ENCODE measurements around the gene DNAI4.
"Not testable (repeated sequence)": the region's sequence is repeated elsewhere in the genome, so short reads cannot be mapped to it uniquely, and the experiment has no call there.

Gene DNAI4

GRCh38 chr1:66848193-66848592 is 76.5 kb downstream of the DNAI4 start:
- in situ Hi-C loops (cut with HindIII; ENCODE audit: low sequenced_read_pairs) = loop anchor here (5.0 kb wide), 1 partner anchor 94 kb away; no protein-coding TSS in a partner anchor

- in situ Hi-C loops (cut with HindIII; ENCODE audit: low sequenced_read_pairs) = no loop called here
Measured at GRCh38 chr1:66840929-66841328, 83.7 kb downstream of the DNAI4 start.

- in situ Hi-C loops (cut with HindIII; ENCODE audit: low sequenced_read_pairs) = no loop called here
Measured at GRCh38 chr1:66834926-66835325, 89.7 kb downstream of the DNAI4 start.

GRCh38 chr1:66833112-66833511 is 91.5 kb downstream of the DNAI4 start:
- in situ Hi-C loops (cut with HindIII; ENCODE audit: low sequenced_read_pairs) = no loop called here

GRCh38 chr1:66831529-66832239 is 93.0 kb downstream of the DNAI4 start:
- in situ Hi-C loops (cut with HindIII; ENCODE audit: low sequenced_read_pairs) = no loop called here

GRCh38 chr1:66824771-66825170 is 99.9 kb downstream of the DNAI4 start:
- in situ Hi-C loops (cut with HindIII; ENCODE audit: low sequenced_read_pairs) = no loop called here

- in situ Hi-C loops (cut with HindIII; ENCODE audit: low sequenced_read_pairs) = no loop called here
Measured at GRCh38 chr1:66809736-66810326, 114.8 kb downstream of the DNAI4 start.

GRCh38 chr1:66809245-66809644 is 115.4 kb downstream of the DNAI4 start:
- in situ Hi-C loops (cut with HindIII; ENCODE audit: low sequenced_read_pairs) = no loop called here

GRCh38 chr1:66795839-66796238 is 128.8 kb downstream of the DNAI4 start:
- in situ Hi-C loops (cut with HindIII; ENCODE audit: low sequenced_read_pairs) = not testable (repeated sequence)

GRCh38 chr1:66791621-66792610 is 132.7 kb downstream of the DNAI4 start:
- in situ Hi-C loops (cut with HindIII; ENCODE audit: low sequenced_read_pairs) = no loop called here

GRCh38 chr1:66788231-66788939 is 136.3 kb downstream of the DNAI4 start:
- in situ Hi-C loops (cut with HindIII; ENCODE audit: low sequenced_read_pairs) = no loop called here

GRCh38 chr1:66787641-66788040 is 137.0 kb downstream of the DNAI4 start:
- in situ Hi-C loops (cut with HindIII; ENCODE audit: low sequenced_read_pairs) = no loop called here

GRCh38 chr1:66785800-66786199 is 138.9 kb downstream of the DNAI4 start:
- in situ Hi-C loops (cut with HindIII; ENCODE audit: low sequenced_read_pairs) = not testable (repeated sequence)

- in situ Hi-C loops (cut with HindIII; ENCODE audit: low sequenced_read_pairs) = loop anchor here (5.0 kb wide), 1 partner anchor 78 kb away; no protein-coding TSS in a partner anchor
Measured at GRCh38 chr1:66779475-66780078, 145.1 kb downstream of the DNAI4 start.

GRCh38 chr1:66778969-66779368 is 145.7 kb downstream of the DNAI4 start:
- in situ Hi-C loops (cut with HindIII; ENCODE audit: low sequenced_read_pairs) = loop anchor here (5.0 kb wide), 1 partner anchor 78 kb away; no protein-coding TSS in a partner anchor

- in situ Hi-C loops (cut with HindIII; ENCODE audit: low sequenced_read_pairs) = loop anchor here (5.0 kb wide), 1 partner anchor 79 kb away; no protein-coding TSS in a partner anchor
Measured at GRCh38 chr1:66778266-66778665, 146.4 kb downstream of the DNAI4 start.

- in situ Hi-C loops (cut with HindIII; ENCODE audit: low sequenced_read_pairs) = loop anchor here (5.0 kb wide), 1 partner anchor 79 kb away; no protein-coding TSS in a partner anchor
Measured at GRCh38 chr1:66777831-66778230, 146.8 kb downstream of the DNAI4 start.

- in situ Hi-C loops (cut with HindIII; ENCODE audit: low sequenced_read_pairs) = loop anchor here (5.0 kb wide), 1 partner anchor 82 kb away; no protein-coding TSS in a partner anchor
Measured at GRCh38 chr1:66775646-66776045, 149.0 kb downstream of the DNAI4 start.

- in situ Hi-C loops (cut with HindIII; ENCODE audit: low sequenced_read_pairs) = no loop called here
Measured at GRCh38 chr1:66774438-66774837, 150.2 kb downstream of the DNAI4 start.

GRCh38 chr1:66773227-66773626 is 151.4 kb downstream of the DNAI4 start:
- in situ Hi-C loops (cut with HindIII; ENCODE audit: low sequenced_read_pairs) = no loop called here
